B cell (primary cell): Measurements from ENCODE around the gene UGGT1. TPM values are rescaled to one million over a fixed set of nuclear protein-coding genes. Genes with fewer than 3 reads are reported as not detected.

Source experiments
- ATAC-seq: fragments of 200-7000 bp; cut with Tn5 transposase; one replicate; pipeline ENCODE4 v1.10.0; 2021; ENCODE audit warnings: low read depth, mild to moderate bottlenecking, moderate number of reproducible peaks, moderate library complexity
- CTCF ChIA-PET: fragments of 350-600 bp; sonication (Branson Sonifier 250); formaldehyde crosslinking; loops from one replicate; lab custom pipeline; 2021; ENCODE audit warnings: antibody characterized with exemption, inconsistent platforms; lab: Charles Lee
- POLR2A ChIA-PET: fragments of 350-600 bp; sonication (Branson Sonifier 250); formaldehyde crosslinking; loops from one replicate; lab custom pipeline; 2021; ENCODE audit warnings: antibody characterized with exemption; lab: Charles Lee
- DNase-seq: peaks from one replicate; pipeline ENCODE4 v3.0.0; 2013
- H2AFZ ChIP-seq: 2 replicates; pipeline ENCODE4 v1.6.1; 2012; ENCODE audit warnings: mild to moderate bottlenecking, low read depth, low read length; ENCODE audit not compliant: insufficient read depth, poor library complexity, severe bottlenecking
- H3K27ac ChIP-seq, 2 donors: 1 replicate in 1 of 2; 2 replicates in 1 of 2; pipeline ENCODE4 v1.5.1; 2012 to 2013; ENCODE audit warnings: low read length in 2 of 2, mild to moderate bottlenecking in 2 of 2, moderate library complexity in 1 of 2
- H3K27me3 ChIP-seq, 4 experiments: fragments of 200-600 bp in 1 of 4; sonication (generic) in 1 of 4; replicated peaks in 1 of 4; 1 replicate in 2 of 4; 2 replicates in 2 of 4; pipeline versions ENCODE4 v1.6.1 to v1.7.0; 2013 to 2016; ENCODE audit warnings: low read length in 3 of 4, mild to moderate bottlenecking in 2 of 4, mixed read lengths in 1 of 4, moderate library complexity in 1 of 4; ENCODE audit not compliant: insufficient read depth in 4 of 4, control insufficient read depth in 3 of 4; ENCODE audit errors: control extremely low read depth in 1 of 4
- H3K36me3 ChIP-seq, 2 experiments: replicated peaks in 1 of 2; 1 replicate in 1 of 2; 2 replicates in 1 of 2; pipeline versions ENCODE4 v1.6.1 to v1.7.1; 2013; ENCODE audit warnings: low read length in 1 of 2; ENCODE audit not compliant: insufficient read depth in 2 of 2, control insufficient read depth in 1 of 2; ENCODE audit errors: control extremely low read depth in 1 of 2, extremely low read depth in 1 of 2
- H3K4me1 ChIP-seq, 2 donors: fragments of 200-600 bp in 1 of 2; sonication (generic) in 1 of 2; 1 replicate in 1 of 2; 2 replicates in 1 of 2; pipeline versions ENCODE4 v1.5.1 to v1.6.1; 2013 to 2017; ENCODE audit warnings: low read length in 2 of 2; ENCODE audit not compliant: control insufficient read depth in 2 of 2, insufficient read depth in 2 of 2
- H3K4me2 ChIP-seq: replicated peaks from 2 replicates; pipeline ENCODE3; 2012; ENCODE audit warnings: mild to moderate bottlenecking, low read depth, low read length; ENCODE audit not compliant: poor library complexity, severe bottlenecking
- H3K4me3 ChIP-seq, 5 experiments: fragments of 200-600 bp in 1 of 5; sonication (generic) in 1 of 5; 1 replicate in 3 of 5; 2 replicates in 2 of 5; pipeline versions ENCODE4 v1.5.1 to v1.7.0; 2011 to 2016; ENCODE audit warnings: low read length in 4 of 5, mild to moderate bottlenecking in 4 of 5, low read depth in 2 of 5, control low read depth in 1 of 5, moderate library complexity in 1 of 5; ENCODE audit not compliant: insufficient read depth in 1 of 5; ENCODE audit errors: control extremely low read depth in 1 of 5, extremely low read depth in 1 of 5
- H3K79me2 ChIP-seq: fragments of 200-600 bp; sonication (generic); one replicate; pipeline ENCODE4 v1.6.0; 2016; ENCODE audit warnings: low read length; ENCODE audit not compliant: control insufficient read depth, insufficient read depth
- H3K9ac ChIP-seq: fragments of 200-600 bp; sonication (generic); 2 replicates; pipeline ENCODE4 v1.6.1; 2017; ENCODE audit warnings: mild to moderate bottlenecking, low read length, moderate library complexity
- H3K9me3 ChIP-seq, 3 donors: one replicate each; pipeline versions ENCODE4 v1.6.1 to v1.7.1; 2013; ENCODE audit warnings: low read length in 2 of 3; ENCODE audit not compliant: control insufficient read depth in 2 of 3, insufficient read depth in 1 of 3; ENCODE audit errors: control extremely low read depth in 1 of 3
- H4K20me1 ChIP-seq: 2 replicates; pipeline ENCODE4 v1.6.0; 2012; ENCODE audit warnings: mild to moderate bottlenecking, low read length; ENCODE audit not compliant: insufficient read depth, control insufficient read depth, poor library complexity, severe bottlenecking
- H3K27ac Mint-ChIP-seq: one replicate; pipeline ENCODE4 v1.8.0; 2021; ENCODE audit warnings: mixed read lengths
- H3K27me3 Mint-ChIP-seq: one replicate; pipeline ENCODE4 v1.8.0; 2021; ENCODE audit warnings: mixed read lengths
- H3K4me1 Mint-ChIP-seq: one replicate; pipeline ENCODE4 v1.8.0; 2021; ENCODE audit warnings: mixed read lengths
- H3K4me3 Mint-ChIP-seq: one replicate; pipeline ENCODE4 v1.8.0; 2021; ENCODE audit warnings: mixed read lengths
- H3K9me3 Mint-ChIP-seq: one replicate; pipeline ENCODE4 v1.8.0; 2022; ENCODE audit warnings: mixed read lengths; ENCODE audit not compliant: insufficient read depth
- CTCF ChIP-seq: fragments of 200-600 bp; IDR thresholded peaks from one replicate; pipeline ENCODE4 v1.8.0; 2022; ENCODE audit warnings: antibody characterized with exemption, mild to moderate bottlenecking
- EZH2 ChIP-seq: IDR thresholded peaks from 2 replicates; pipeline ENCODE4 v1.6.1; 2012; ENCODE audit warnings: borderline replicate concordance, low read depth, mild to moderate bottlenecking, moderate library complexity, low read length; ENCODE audit not compliant: insufficient read depth, poor library complexity, severe bottlenecking
- WGBS: methylation state at CpG from one replicate; pipeline ENCODE4 v1.1.5; 2013; ENCODE audit warnings: missing lambda C conversion rate; ENCODE audit not compliant: insufficient coverage; 5-methylcytosine and 5-hydroxymethylcytosine counted together
- intact Hi-C: fragments of 100-400 bp; cut with micrococcal nuclease; formaldehyde crosslinking; loops from one replicate; pipeline ENCODE4 v1.10.0; 2022
- polyA plus RNA-seq: library from polyadenylated mRNA; depleted of rRNA; stranded (reverse); fragments of >200 nt; gene quantifications from 2 replicates; pipeline ENCODE4 v1.2.3, GENCODE V29; 2012
- total RNA-seq, 2 donors: library from RNA; stranded (reverse); fragments of 120-200 nt in 1 of 2; gene quantifications; 1 replicate in 1 of 2; 2 replicates in 1 of 2; pipeline versions ENCODE4 v1.2.3 to v1.2.4, GENCODE V29; 2013 to 2022

The UGGT1 gene
- total and polyA plus RNA-seq, 2 donors (not counting 1 experiment from before 2014, with no cell fraction given) = 8.5 to 44.1 TPM

GRCh38 chr2:128139624-128140023 is 48.6 kb downstream of the UGGT1 start:
- Histone ChIP-seq H3K79me2 (no peaks in the 10 kb centered on the region), H4K20me1 (no peaks in the 10 kb centered on the region), H2AFZ (no peak overlapping the region), H3K9me3 (no peaks in the 10 kb centered on the region), H3K36me3 (peaks cover 2 to 57% of the 10 kb centered on the region in 2 experiments), H3K4me2 (no peak overlapping the region), H3K4me1 (no peaks in the 10 kb centered on the region), H3K27me3 (no peaks in the 10 kb centered on the region), H3K9ac (no peak overlapping the region), H3K27ac (no peak overlapping the region), H3K4me3 (no peak overlapping the region)
- Mint-ChIP-seq H3K4me3 (no peak overlapping the region), H3K27me3 (no peaks in the 10 kb centered on the region), H3K4me1 (no peaks in the 10 kb centered on the region), H3K9me3 (no peaks in the 10 kb centered on the region), H3K27ac (no peak overlapping the region)
- DNase-seq (no peak), ATAC-seq (no peak)
- 97% methylated on average over 9 of the region's 9 CpGs for WGBS
- CTCF ChIA-PET = no interaction called here
- TF ChIP-seq CTCF (no peak), EZH2 (no peak)
- intact Hi-C loops = no loop called here
- POLR2A ChIA-PET = no interaction called here

GRCh38 chr2:128145651-128146050 is 54.7 kb downstream of the UGGT1 start:
- no peak overlapping the region for H3K9ac ChIP-seq
- H3K4me2 ChIP-seq = no peak overlapping the region
- intact Hi-C loops = no loop called here
- ChIA-PET POLR2A (no interaction called here), CTCF (no interaction called here)
- no peaks in the 10 kb centered on the region for H3K4me1 ChIP-seq
- H3K4me1 Mint-ChIP-seq = no peaks in the 10 kb centered on the region
- DNase-seq = no peak
- H3K27me3 ChIP-seq = no peaks in the 10 kb centered on the region
- H3K27me3 Mint-ChIP-seq = no peaks in the 10 kb centered on the region
- no peaks in the 10 kb centered on the region for H4K20me1 ChIP-seq
- no peak overlapping the region for H3K27ac Mint-ChIP-seq
- WGBS = 82% methylated on average over 2 of the region's 3 CpGs
- peaks cover 0 to 37% of the 10 kb centered on the region in 2 experiments for H3K36me3 ChIP-seq
- H3K4me3 Mint-ChIP-seq = no peak overlapping the region
- H3K27ac ChIP-seq = no peak overlapping the region
- H2AFZ ChIP-seq = no peak overlapping the region
- TF ChIP-seq EZH2 (no peak), CTCF (no peak)
- H3K4me3 ChIP-seq = no peak overlapping the region
- no peaks in the 10 kb centered on the region for H3K79me2 ChIP-seq
- no peaks in the 10 kb centered on the region for H3K9me3 Mint-ChIP-seq
- no peaks in the 10 kb centered on the region for H3K9me3 ChIP-seq
- ATAC-seq = no peak
